AG04450 (cell line): Measurements from ENCODE around the gene PGM5. TPM values are rescaled to one million over a fixed set of nuclear protein-coding genes. Genes with fewer than 3 reads are reported as not detected.

Experiments
- CTCF ChIA-PET: fragments of 300-600, 350-600 bp; formaldehyde crosslinking; extraction: SDS; loops from one replicate; lab custom pipeline; 2022; ENCODE audit warnings: antibody characterized with exemption, inconsistent platforms; lab: Charles Lee
- POLR2A ChIA-PET: fragments of 350-600 bp; formaldehyde crosslinking; extraction: SDS; loops from one replicate; lab custom pipeline; 2021; ENCODE audit warnings: antibody characterized with exemption, inconsistent platforms; lab: Yijun Ruan, JAX
- DNase-seq: peaks from one replicate; pipeline ENCODE4 v3.0.0-alpha.2; 2011; ENCODE audit warnings: low read depth, low spot score
- H3K27ac ChIP-seq: one replicate; pipeline ENCODE4 v1.5.1; 2012; ENCODE audit warnings: low read depth, low read length, control low read depth
- H3K27me3 ChIP-seq: one replicate; pipeline ENCODE4 v1.6.0; 2012; ENCODE audit warnings: low read length; ENCODE audit not compliant: control insufficient read depth, insufficient read depth
- H3K4me3 ChIP-seq: 2 replicates; pipeline ENCODE4 v1.5.1; 2011; ENCODE audit warnings: mild to moderate bottlenecking, low read depth, low read length, control low read depth
- H3K9me3 ChIP-seq: 2 replicates; pipeline ENCODE4 v1.5.1; 2012; ENCODE audit warnings: low read length; ENCODE audit not compliant: control insufficient read depth, insufficient read depth
- polyA plus RNA-seq: library from polyadenylated mRNA; depleted of rRNA; stranded (reverse); fragments of >200 nt; gene quantifications from 2 replicates; pipeline ENCODE4 v1.2.3, GENCODE V29; 2011
- TF ChIP-seq, protein P1 (sequence below): IDR thresholded peaks from 2 replicates; pipeline ENCODE4 v1.5.1; 2011; ENCODE audit warnings: low read depth, low read length, control low read depth, inconsistent platforms

PGM5 gene
- polyA plus RNA-seq, 1 experiment = 5.9 TPM

DNA sequence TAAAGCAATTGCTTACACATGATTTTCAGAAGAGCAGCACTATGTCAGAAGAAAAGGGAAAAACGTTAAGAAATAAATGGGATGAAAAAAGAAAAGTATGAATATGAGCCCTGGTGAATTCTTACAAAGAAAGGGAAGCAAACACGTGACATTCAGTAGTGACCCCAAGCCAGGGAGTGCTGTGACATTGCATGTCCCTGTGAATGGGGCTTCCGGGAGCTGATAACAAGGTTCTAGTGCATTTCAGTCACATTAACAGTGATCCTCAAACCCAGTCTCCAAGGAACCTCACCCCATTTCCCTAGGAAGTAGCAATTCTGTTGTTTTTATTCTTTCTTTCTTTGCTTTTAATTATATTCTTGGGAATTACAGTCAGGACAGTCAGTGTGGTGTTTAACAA is 157.0 kb downstream of the PGM5 start:
- Histone ChIP-seq H3K27ac (no peak overlapping the region), H3K27me3 (no peaks in the 10 kb centered on the region), H3K4me3 (no peak overlapping the region), H3K9me3 (no peaks in the 10 kb centered on the region; the same call in 1 of the 2 replicates)
- no peak for DNase-seq
- TF ChIP-seq, protein P1, sequence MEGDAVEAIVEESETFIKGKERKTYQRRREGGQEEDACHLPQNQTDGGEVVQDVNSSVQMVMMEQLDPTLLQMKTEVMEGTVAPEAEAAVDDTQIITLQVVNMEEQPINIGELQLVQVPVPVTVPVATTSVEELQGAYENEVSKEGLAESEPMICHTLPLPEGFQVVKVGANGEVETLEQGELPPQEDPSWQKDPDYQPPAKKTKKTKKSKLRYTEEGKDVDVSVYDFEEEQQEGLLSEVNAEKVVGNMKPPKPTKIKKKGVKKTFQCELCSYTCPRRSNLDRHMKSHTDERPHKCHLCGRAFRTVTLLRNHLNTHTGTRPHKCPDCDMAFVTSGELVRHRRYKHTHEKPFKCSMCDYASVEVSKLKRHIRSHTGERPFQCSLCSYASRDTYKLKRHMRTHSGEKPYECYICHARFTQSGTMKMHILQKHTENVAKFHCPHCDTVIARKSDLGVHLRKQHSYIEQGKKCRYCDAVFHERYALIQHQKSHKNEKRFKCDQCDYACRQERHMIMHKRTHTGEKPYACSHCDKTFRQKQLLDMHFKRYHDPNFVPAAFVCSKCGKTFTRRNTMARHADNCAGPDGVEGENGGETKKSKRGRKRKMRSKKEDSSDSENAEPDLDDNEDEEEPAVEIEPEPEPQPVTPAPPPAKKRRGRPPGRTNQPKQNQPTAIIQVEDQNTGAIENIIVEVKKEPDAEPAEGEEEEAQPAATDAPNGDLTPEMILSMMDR = no peak
- ChIA-PET POLR2A (no interaction called here), CTCF (interaction anchor here (1.0 to 1.6 kb wide), 2 partner anchors 48 to 71 kb away, joined by 3 to 4 read pairs; no protein-coding TSS in a partner anchor)

DNA sequence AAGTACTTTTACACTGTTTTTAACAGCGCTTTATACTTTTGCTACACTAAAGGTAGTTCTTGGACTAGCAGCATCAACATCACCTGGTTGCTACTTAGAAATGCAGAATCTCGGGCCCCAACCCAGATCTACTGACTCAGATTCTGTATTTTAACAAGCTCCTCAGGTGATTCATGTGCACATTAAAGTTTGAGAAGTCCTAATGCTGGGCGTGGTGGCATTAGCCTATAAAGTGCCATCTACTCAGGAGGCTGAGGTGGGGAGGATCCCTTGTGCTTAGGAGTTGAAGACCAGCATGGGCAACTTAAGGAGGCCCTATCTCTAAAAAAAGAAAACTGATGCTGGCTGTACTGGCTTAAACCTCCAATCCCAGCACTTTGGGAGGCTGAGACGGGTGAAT is 157.6 kb downstream of the PGM5 start:
- TF ChIP-seq, protein P1 = no peak
- ChIA-PET CTCF (interaction anchor here (1.0 to 1.6 kb wide), 2 partner anchors 47 to 70 kb away, joined by 3 to 4 read pairs; no protein-coding TSS in a partner anchor), POLR2A (no interaction called here)
- H3K4me3 ChIP-seq = no peak overlapping the region
- H3K9me3 ChIP-seq = no peaks in the 10 kb centered on the region; the same call in 1 of the 2 replicates
- no peak overlapping the region for H3K27ac ChIP-seq
- no peak for DNase-seq
- no peaks in the 10 kb centered on the region for H3K27me3 ChIP-seq

DNA sequence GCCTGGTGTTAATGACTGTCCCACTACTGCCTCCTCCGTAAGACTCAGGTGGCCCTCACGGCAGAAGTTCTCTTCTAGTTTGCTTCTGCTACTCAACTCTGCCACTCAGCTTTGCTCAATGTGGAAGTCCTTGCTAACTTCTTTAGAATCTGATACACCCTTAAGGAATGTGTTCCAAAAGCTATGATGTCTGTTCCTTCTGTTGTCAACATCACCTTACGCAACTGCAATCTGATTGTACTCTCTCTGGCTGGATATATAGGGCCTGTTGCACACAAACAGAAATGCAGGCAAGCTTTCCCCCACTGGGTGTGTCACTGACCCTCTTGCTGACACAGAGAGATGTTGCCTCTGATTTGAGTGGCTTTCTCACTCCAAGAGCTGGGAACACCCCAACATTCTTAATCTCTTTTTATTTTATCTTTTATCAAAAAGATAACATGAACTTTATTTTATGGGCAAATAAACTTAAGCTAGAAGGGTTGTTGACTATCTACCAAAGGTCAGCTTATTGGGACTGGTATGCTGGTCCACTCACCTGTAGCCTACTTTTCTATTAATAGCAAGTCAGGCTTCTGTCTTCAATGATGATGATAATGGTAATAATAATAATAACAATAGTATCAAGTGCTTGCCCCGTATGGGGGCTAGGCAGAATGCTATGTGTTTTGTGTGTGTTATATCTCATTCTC is 159.1 kb downstream of the PGM5 start:
- Histone ChIP-seq H3K27ac (no peak overlapping the region), H3K9me3 (no peaks in the 10 kb centered on the region; the same call in 1 of the 2 replicates), H3K27me3 (no peaks in the 10 kb centered on the region), H3K4me3 (no peak overlapping the region)
- DNase-seq = peak; percentile 26
- CTCF ChIA-PET = interaction anchor here (0.8 to 1.0 kb wide), 2 partner anchors 9 to 38 kb away, joined by 3 read pairs; no protein-coding TSS in a partner anchor
- TF ChIP-seq, protein P1 = no peak
- POLR2A ChIA-PET = no interaction called here

DNA sequence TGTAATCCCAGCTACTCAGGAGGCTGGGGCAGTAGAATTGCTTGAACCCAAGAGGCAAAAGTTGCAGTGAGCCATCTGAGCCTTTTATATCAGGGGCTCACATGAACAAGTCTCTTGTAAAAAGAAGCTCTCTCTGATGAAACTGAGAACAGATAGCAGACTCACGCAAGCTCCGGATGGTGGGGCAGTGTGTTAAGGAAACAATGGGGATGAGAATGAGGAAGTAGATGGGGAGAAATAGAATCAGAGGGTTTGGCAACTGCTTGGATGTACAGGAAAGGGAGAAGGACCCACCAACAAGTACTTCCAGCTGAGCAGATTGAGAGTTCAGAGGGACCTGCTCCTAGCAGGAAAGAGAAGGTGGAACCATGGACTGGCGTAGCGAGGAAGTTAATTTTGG is 165.7 kb downstream of the PGM5 start:
- no peak overlapping the region for H3K27ac ChIP-seq
- no peaks in the 10 kb centered on the region; the same call in 1 of the 2 replicates for H3K9me3 ChIP-seq
- H3K27me3 ChIP-seq = no peaks in the 10 kb centered on the region
- ChIA-PET CTCF (no interaction called here), POLR2A (no interaction called here)
- no peak for DNase-seq
- TF ChIP-seq, protein P1 = no peak
- H3K4me3 ChIP-seq = no peak overlapping the region

DNA sequence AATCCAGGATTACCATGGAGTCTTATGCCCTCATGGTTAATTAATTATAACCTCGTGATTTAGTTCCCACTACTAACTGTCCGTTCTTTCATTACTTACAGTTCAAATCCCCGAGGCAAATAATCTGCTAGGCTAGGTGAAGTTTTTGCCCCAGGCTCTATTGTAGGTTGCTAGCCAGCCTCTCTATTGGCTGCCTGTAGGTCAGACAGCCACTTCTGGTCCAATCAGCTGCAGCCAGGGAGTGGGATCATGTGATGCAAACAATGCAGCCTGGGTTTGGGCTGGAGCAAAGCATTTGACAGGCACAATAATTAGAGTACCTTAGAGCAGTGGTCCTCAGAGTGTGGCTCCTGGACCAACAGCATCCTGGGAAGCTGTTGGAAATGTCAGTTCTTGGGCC is 166.5 kb downstream of the PGM5 start:
- Histone ChIP-seq H3K27me3 (no peaks in the 10 kb centered on the region), H3K9me3 (no peaks in the 10 kb centered on the region; the same call in 1 of the 2 replicates), H3K27ac (no peak overlapping the region), H3K4me3 (no peak overlapping the region)
- TF ChIP-seq, protein P1 = no peak
- DNase-seq = no peak
- POLR2A ChIA-PET = no interaction called here
- CTCF ChIA-PET = no interaction called here
